ENCODE results near the gene STIM1. TPM values are rescaled to one million over a fixed set of nuclear protein-coding genes. Genes with fewer than 3 reads are reported as not detected.

Gene STIM1
- total RNA-seq, 4 donors from 2014 or later: 50.1 to 112 (median 63.3) TPM

GRCh38 chr11:4017129-4017528 lies 161.7 kb downstream of the STIM1 start:
- H3K27me3 ChIP-seq: no peaks in the 10 kb centered on the region
- DNase-seq: no peak

GRCh38 chr11:4018641-4019040 lies 163.2 kb downstream of the STIM1 start:
- peaks cover 0 to 34% (median 7%) of the 10 kb centered on the region in 3 donors for H3K4me1 ChIP-seq
- no peaks in the 10 kb centered on the region for H3K27me3 ChIP-seq
- H3K9me3 ChIP-seq: no peaks in the 10 kb centered on the region
- 75 to 80% methylated on average over 2 of the region's 2 CpGs for WGBS, 2 donors
- DNase-seq: no peak
- H3K27ac ChIP-seq: no peak overlapping the region
- no peak overlapping the region for H3K4me3 ChIP-seq
- H3K36me3 ChIP-seq: peaks cover 0 to 1% (median 0%) of the 10 kb centered on the region in 3 donors
- intact Hi-C loops (cut with DNase I): no loop called here
- no peak for TF ChIP-seq POLR2A (IDR thresholded peaks at IDR 0.05)
- TF ChIP-seq, protein P1, sequence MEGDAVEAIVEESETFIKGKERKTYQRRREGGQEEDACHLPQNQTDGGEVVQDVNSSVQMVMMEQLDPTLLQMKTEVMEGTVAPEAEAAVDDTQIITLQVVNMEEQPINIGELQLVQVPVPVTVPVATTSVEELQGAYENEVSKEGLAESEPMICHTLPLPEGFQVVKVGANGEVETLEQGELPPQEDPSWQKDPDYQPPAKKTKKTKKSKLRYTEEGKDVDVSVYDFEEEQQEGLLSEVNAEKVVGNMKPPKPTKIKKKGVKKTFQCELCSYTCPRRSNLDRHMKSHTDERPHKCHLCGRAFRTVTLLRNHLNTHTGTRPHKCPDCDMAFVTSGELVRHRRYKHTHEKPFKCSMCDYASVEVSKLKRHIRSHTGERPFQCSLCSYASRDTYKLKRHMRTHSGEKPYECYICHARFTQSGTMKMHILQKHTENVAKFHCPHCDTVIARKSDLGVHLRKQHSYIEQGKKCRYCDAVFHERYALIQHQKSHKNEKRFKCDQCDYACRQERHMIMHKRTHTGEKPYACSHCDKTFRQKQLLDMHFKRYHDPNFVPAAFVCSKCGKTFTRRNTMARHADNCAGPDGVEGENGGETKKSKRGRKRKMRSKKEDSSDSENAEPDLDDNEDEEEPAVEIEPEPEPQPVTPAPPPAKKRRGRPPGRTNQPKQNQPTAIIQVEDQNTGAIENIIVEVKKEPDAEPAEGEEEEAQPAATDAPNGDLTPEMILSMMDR (IDR thresholded peaks at IDR 0.05): no peak

More at GRCh38 chr11:4017129-4017528, 161.7 kb downstream of the STIM1 start:
- no peaks in the 10 kb centered on the region for H3K9me3 ChIP-seq
- TF ChIP-seq, protein P1 (IDR thresholded peaks at IDR 0.05): no peak
- TF ChIP-seq POLR2A (IDR thresholded peaks at IDR 0.05): no peak
- no peak overlapping the region for H3K27ac ChIP-seq
- H3K4me1 ChIP-seq: peaks cover 0 to 26% (median 7%) of the 10 kb centered on the region in 3 donors
- WGBS, 2 donors: 96% methylated on average over 3 of the region's 3 CpGs
- intact Hi-C loops (cut with DNase I): no loop called here
- no peak overlapping the region for H3K4me3 ChIP-seq
- no peaks in the 10 kb centered on the region for H3K36me3 ChIP-seq

DNA sequence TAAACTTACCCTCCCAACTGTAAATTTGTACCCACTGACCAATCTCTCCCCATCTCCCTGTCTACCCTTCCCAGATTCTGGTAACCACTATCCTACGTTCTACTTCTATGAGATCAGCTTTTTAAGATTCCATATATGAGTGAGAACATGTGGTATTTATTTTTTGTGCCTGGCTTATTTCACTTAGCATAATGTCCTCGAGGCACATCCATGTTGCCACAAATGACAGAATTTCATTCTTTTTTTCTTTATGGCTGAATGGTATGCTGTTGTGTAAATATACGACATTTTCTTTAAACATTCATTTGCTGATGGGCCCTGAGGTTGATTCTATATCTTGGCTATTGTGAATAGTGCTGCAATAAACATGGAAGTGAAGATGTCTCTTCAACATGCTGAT lies 164.4 kb downstream of the STIM1 start:
- Histone ChIP-seq H3K27ac (no peak overlapping the region), H3K4me1 (peaks cover 5 to 42% (median 10%) of the 10 kb centered on the region in 3 donors), H3K36me3 (peaks cover 0 to 14% (median 0%) of the 10 kb centered on the region in 3 donors), H3K4me3 (no peak overlapping the region), H3K9me3 (no peaks in the 10 kb centered on the region), H3K27me3 (no peaks in the 10 kb centered on the region)
- TF ChIP-seq, protein P1 (IDR thresholded peaks at IDR 0.05): no peak
- no peak for TF ChIP-seq POLR2A (IDR thresholded peaks at IDR 0.05)
- no peak for DNase-seq
- 54 to 61% methylated on average over 3 of the region's 3 CpGs for WGBS, 2 donors
- intact Hi-C loops (cut with DNase I): no loop called here

DNA sequence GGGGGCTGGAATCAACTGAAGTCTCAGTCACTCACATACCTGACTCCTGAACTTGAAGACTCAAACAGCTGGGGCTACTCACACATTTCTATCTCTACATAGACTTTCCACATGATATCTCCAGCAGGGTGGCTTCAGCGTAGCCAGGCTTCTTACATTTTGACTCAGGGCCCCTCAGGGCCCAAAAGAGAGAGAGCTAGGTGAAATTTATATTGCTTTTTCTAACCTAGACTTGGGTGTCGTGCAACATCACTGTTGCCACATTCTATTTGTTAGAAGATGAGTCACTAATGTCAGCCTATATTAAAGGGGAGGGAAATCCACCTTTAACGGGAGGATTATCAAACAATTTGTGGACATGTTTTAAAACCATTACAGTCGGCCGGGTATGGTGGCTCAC lies 167.2 kb downstream of the STIM1 start:
- Histone ChIP-seq H3K4me1 (peaks cover 9 to 59% (median 16%) of the 10 kb centered on the region in 3 donors), H3K27ac (no peak overlapping the region), H3K9me3 (no peaks in the 10 kb centered on the region), H3K36me3 (peaks cover 0 to 28% (median 0%) of the 10 kb centered on the region in 3 donors), H3K27me3 (no peaks in the 10 kb centered on the region), H3K4me3 (no peak overlapping the region)
- no peak for TF ChIP-seq POLR2A (IDR thresholded peaks at IDR 0.05)
- TF ChIP-seq, protein P1 (IDR thresholded peaks at IDR 0.05): no peak
- 43 to 49% methylated on average over 5 of the region's 5 CpGs for WGBS, 2 donors
- intact Hi-C loops (cut with DNase I): no loop called here
- no peak for DNase-seq

GRCh38 chr11:4025248-4025966 lies 169.9 kb downstream of the STIM1 start:
- H3K27ac ChIP-seq: peak overlapping the region; percentile 10 to 74 (median 73)
- intact Hi-C loops (cut with DNase I): no loop called here
- no peaks in the 10 kb centered on the region for H3K27me3 ChIP-seq
- H3K4me1 ChIP-seq: peaks cover 9 to 59% (median 16%) of the 10 kb centered on the region in 3 donors
- TF ChIP-seq POLR2A (IDR thresholded peaks at IDR 0.05): no peak
- TF ChIP-seq, protein P1 (IDR thresholded peaks at IDR 0.05): no peak
- no peak overlapping the region for H3K4me3 ChIP-seq
- H3K36me3 ChIP-seq: peaks cover 0 to 35% (median 0%) of the 10 kb centered on the region in 3 donors
- no peak for DNase-seq
- no peaks in the 10 kb centered on the region for H3K9me3 ChIP-seq
- 40 to 48% methylated on average over 3 of the region's 3 CpGs for WGBS, 2 donors
